GM19324 (cell line): ENCODE data around the gene NFAM1.

ENCODE experiments used
- ATAC-seq: cut with Tn5 transposase; IDR thresholded peaks from one replicate; pipeline ENCODE4 v1.9.1; 2021; ENCODE audit warnings: mild to moderate bottlenecking, moderate library complexity; ENCODE audit not compliant: unreplicated experiment, low FRiP score

The NFAM1 gene

GRCh38 chr22:42338479-42338878 lies 93.7 kb downstream of the NFAM1 start:
- ATAC-seq, result no peak

DNA sequence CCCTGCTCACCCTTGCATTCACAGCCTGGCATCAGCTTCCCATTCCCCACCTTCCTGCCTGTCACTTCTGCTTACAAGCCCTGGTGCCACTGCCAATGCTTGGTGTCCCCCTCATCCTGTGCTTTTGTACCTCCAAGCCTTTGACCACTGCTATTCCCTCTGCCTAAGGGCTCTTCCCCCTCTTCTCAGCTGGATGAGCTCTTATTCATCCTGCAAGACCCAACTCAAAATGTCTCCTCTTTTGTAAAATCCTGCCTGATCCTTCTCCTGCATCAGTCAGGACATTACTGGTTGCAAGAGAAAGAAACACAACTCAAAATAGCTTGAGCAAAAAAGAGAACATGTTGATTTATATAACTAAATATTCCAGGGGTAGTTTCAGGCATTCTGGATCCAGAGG lies 94.8 kb downstream of the NFAM1 start:
- no peak for ATAC-seq

DNA sequence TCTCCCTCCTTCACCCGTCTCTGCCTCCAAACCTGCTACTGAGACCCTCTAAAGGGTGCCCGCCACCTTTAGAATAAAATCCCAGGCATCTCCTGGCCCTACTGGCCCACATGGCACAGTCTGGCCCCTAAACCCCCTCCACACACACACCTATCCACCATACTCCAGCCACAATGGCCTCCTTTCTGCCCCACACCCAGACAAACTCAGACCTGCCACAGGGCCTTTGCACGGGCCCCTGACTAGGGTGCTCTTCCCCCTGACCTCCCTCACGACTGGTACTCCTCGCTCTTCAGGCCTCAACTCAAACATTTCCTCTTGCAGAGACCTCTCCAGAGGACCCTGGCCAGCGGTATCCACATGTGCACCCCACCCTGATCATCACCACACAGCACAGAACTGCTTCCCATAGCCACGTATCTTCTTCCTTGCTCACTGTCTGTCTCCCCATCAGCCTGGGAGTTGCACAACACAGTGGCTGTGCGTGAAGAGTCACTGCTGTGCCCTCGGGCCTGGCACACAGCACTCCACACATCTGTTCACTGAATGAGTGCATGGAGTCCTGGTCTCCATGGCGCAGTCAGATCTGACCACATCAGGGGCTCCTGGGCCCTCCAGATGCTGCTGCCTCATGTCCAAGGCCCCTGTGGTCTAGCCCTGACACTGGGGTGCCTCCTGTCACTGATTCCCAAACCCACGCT lies 95.5 kb downstream of the NFAM1 start:
- no peak for ATAC-seq

DNA sequence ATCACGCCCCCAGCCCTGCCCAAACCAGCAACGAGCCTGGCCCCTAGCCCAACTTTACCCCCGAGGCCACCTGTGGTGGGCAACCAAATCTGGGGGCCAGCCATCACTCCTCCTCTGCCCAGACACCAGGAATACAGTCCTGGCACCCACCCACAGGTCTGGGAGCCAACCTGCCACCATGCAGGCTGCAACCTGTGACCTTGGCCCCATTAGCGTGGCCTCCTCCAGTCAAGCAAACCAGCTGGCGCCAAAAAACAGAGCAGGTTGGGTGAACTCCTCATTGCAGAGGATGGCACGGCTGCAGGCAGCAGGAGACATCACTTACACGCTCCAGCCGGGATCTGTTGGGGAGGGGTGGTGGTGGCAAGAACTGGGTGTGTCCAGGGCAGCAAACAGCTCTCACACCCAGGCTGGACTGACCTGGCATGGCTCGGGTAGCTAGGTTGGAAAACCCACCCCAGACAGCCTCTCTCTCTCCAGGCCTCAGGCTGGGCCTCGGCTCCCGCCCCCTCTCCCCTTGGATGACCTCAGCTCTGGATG lies 96.3 kb downstream of the NFAM1 start:
- no peak for ATAC-seq

DNA sequence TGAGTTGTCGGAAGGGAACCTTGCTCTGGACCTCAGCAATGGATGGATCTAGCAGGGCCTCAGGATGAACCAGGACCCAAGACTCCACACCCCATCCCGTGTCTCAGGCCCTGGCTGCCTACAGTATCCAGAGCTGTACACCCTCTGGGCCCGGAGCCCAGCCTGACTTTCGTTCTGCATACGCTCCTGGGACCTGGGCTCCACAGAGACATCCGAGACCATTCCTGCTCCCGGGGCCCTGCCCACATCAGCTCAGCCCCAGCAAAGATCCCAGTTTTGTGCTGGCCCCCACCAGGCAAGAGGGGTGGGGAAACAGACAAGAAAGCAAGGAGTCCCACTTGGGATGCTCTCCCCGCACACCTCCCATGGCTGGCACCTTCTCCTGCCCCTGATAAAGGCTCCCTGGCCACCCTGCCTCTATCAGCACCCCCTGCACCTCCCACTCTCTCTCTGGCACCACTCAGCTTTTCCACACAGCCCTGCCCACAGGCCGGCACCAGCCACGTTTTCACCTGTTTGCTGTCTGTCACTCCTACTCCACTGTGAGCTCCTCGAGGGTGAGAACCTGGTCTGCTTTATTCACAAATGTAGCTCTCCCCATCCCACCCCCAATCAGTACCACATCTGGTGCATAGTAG lies 97.2 kb downstream of the NFAM1 start:
- no peak for ATAC-seq

GRCh38 chr22:42333544-42333943 lies 98.7 kb downstream of the NFAM1 start:
- no peak for ATAC-seq

DNA sequence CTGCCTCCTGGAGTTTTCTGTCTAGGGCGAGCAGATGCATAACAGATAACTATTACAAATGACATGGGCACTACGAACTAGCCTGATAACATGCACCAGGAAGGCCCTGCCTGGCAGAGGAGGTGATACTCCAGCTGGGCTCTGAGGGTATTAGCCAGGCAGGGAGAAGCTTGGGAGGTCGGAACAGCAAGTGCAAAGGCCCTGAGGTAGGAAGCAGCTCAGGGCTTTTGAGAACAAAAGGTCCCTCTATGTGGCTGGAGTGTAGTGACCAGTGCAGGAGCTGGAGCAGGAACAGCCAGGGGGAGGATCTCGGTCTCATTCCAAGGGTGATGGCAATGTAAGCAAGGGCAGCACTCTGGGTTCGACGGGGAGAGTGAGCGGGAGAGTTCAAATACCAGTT lies 100.1 kb downstream of the NFAM1 start:
- ATAC-seq, result no peak

DNA sequence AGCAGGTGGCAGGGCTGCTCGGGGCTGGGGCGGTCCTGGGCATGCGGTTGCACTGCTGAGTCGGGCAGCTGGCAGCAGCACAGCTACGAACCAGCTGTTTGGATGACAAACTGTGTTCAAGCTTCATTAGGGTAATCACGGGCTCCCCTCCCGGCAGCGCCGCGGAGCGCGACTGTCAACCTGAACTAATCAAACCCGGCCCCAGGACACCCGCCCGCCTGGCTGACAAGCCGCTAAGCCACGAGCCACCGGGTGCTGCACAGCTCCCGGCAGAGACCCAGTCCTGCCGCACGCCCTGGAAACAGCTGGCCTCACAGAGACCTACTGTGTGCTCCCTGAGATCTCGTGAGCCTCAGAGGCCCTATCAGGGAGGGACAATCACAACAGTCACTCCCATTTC lies 101.2 kb downstream of the NFAM1 start:
- no peak for ATAC-seq
